ENCODE measurements around the gene PCDH15. TPM values are rescaled to one million over a fixed set of nuclear protein-coding genes. Genes with fewer than 3 reads are reported as not detected.

Gene PCDH15
- total RNA-seq, 2 experiments from 2014 or later: not detected

DNA sequence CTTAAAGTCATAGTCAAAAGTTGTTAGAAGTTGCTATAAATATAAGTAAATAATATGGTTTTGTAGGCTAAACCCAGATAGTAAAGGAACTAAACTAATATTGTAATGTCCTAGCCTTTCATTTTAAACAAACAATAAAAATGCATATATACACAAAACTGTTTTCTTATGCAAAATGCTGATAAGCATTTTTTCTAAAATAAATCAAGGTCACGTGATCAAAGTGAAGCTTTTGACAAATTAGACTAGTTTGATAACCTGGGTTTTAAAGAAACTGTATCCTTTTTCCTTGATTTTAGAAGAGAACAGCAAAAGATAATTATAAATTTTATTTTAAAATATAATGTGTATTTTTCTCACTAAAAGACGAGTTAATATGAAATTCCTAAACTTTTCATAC is 313.3 kb downstream of the PCDH15 start:
- no peak overlapping the region for H3K27ac ChIP-seq (ENCODE audit: low read depth, low read length, poor library complexity, severe bottlenecking)
- no peaks in the 10 kb centered on the region for H3K79me2 ChIP-seq (ENCODE audit: insufficient read depth, low read depth, low read length)
- ChIA-PET POLR2A (interaction anchor here (0.7 kb wide), 1 partner anchor 194 kb away, joined by 3 read pairs; no protein-coding TSS in a partner anchor), CTCF (ENCODE audit: unreplicated experiment) (no interaction called here)
- H3K36me3 ChIP-seq (ENCODE audit: insufficient read depth, low read length): no peaks in the 10 kb centered on the region
- intact Hi-C loops (cut with micrococcal nuclease; ENCODE audit: unreplicated experiment): no loop called here
- no peak for TF ChIP-seq EZH2phosphoT487 (IDR thresholded peaks at IDR 0.05; ENCODE audit: borderline replicate concordance, low read depth, low read length)
- TF ChIP-seq, protein P1, sequence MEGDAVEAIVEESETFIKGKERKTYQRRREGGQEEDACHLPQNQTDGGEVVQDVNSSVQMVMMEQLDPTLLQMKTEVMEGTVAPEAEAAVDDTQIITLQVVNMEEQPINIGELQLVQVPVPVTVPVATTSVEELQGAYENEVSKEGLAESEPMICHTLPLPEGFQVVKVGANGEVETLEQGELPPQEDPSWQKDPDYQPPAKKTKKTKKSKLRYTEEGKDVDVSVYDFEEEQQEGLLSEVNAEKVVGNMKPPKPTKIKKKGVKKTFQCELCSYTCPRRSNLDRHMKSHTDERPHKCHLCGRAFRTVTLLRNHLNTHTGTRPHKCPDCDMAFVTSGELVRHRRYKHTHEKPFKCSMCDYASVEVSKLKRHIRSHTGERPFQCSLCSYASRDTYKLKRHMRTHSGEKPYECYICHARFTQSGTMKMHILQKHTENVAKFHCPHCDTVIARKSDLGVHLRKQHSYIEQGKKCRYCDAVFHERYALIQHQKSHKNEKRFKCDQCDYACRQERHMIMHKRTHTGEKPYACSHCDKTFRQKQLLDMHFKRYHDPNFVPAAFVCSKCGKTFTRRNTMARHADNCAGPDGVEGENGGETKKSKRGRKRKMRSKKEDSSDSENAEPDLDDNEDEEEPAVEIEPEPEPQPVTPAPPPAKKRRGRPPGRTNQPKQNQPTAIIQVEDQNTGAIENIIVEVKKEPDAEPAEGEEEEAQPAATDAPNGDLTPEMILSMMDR (conservative IDR thresholded peaks at IDR 0.05; ENCODE audit: low read length): no peak
- H3K9me3 ChIP-seq (ENCODE audit: low read length): no peaks in the 10 kb centered on the region
- H3K4me2 ChIP-seq (ENCODE audit: low read length): no peak overlapping the region
- H3K4me1 ChIP-seq (ENCODE audit: insufficient read depth, low read length, poor library complexity, severe bottlenecking): no peaks in the 10 kb centered on the region
- no peaks in the 10 kb centered on the region for H3K9me2 ChIP-seq (ENCODE audit: insufficient read depth, low read length)
- no peak for DNase-seq (ENCODE audit: low spot score)
- H3K4me3 ChIP-seq (ENCODE audit: low read depth, low read length, poor library complexity, severe bottlenecking): no peak overlapping the region
- H4K20me1 ChIP-seq (ENCODE audit: insufficient read depth, low read length): no peaks in the 10 kb centered on the region
- BruUV-seq (replicated peaks): no TSS peak
- no peak overlapping the region for H2AFZ ChIP-seq (ENCODE audit: low read length)

DNA sequence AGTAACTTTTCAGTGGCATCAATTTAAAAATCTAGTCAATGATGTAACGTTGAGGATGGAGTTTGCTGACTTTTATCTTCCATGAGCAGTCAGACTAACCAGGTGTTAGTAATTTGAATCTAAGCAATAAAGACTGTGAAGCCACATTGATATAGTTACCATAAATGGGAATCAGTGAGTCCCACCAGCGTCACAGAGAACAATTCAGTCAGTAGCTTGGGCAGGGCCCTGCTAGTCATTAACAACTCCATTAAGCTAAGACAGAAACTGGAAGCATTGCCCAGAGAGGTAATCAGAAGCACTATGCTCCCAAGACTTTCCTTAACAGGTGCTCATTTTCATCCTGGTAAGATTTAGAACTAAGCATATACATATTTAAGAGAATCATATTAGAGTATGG is 315.1 kb downstream of the PCDH15 start:
- H3K4me2 ChIP-seq (ENCODE audit: low read length): no peak overlapping the region
- intact Hi-C loops (cut with micrococcal nuclease; ENCODE audit: unreplicated experiment): no loop called here
- H2AFZ ChIP-seq (ENCODE audit: low read length): no peak overlapping the region
- no peak for DNase-seq (ENCODE audit: low spot score)
- no peaks in the 10 kb centered on the region for H3K4me1 ChIP-seq (ENCODE audit: insufficient read depth, low read length, poor library complexity, severe bottlenecking)
- H3K79me2 ChIP-seq (ENCODE audit: insufficient read depth, low read depth, low read length): no peaks in the 10 kb centered on the region
- H3K9me3 ChIP-seq (ENCODE audit: low read length): no peaks in the 10 kb centered on the region
- no peaks in the 10 kb centered on the region for H3K36me3 ChIP-seq (ENCODE audit: insufficient read depth, low read length)
- H3K9me2 ChIP-seq (ENCODE audit: insufficient read depth, low read length): no peaks in the 10 kb centered on the region
- POLR2A ChIA-PET: interaction anchor here (0.6 kb wide), 1 partner anchor 330 kb away, joined by 4 read pairs; no protein-coding TSS in a partner anchor
- H4K20me1 ChIP-seq (ENCODE audit: insufficient read depth, low read length): no peaks in the 10 kb centered on the region
- CTCF ChIA-PET (ENCODE audit: unreplicated experiment): no interaction called here
- H3K27ac ChIP-seq (ENCODE audit: low read depth, low read length, poor library complexity, severe bottlenecking): no peak overlapping the region
- TF ChIP-seq EZH2phosphoT487 (IDR thresholded peaks at IDR 0.05; ENCODE audit: borderline replicate concordance, low read depth, low read length): no peak
- BruUV-seq (replicated peaks): no TSS peak
- H3K4me3 ChIP-seq (ENCODE audit: low read depth, low read length, poor library complexity, severe bottlenecking): no peak overlapping the region

DNA sequence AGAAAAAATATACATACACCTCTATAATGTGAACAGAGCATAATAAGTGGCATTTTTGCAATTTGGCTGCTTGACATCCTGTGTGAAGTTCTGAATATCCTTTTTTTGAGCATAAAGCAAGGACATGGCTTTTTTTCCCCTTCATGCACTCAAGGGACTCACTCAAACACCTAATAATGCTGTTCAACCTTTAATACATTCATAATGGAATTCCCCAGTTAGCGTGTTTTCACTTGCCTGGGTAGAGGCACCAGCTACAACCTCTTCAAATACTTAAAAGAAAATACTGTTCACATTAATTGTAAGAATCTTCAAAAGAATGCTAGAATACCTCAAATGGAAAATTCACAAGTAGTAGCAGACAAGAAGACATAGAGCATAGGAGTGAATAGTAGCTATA is 316.8 kb downstream of the PCDH15 start:
- POLR2A ChIA-PET: no interaction called here
- Histone ChIP-seq H3K9me3 (ENCODE audit: low read length) (no peaks in the 10 kb centered on the region), H3K27ac (ENCODE audit: low read depth, low read length, poor library complexity, severe bottlenecking) (no peak overlapping the region), H4K20me1 (ENCODE audit: insufficient read depth, low read length) (no peaks in the 10 kb centered on the region), H3K4me1 (ENCODE audit: insufficient read depth, low read length, poor library complexity, severe bottlenecking) (no peaks in the 10 kb centered on the region), H3K9me2 (ENCODE audit: insufficient read depth, low read length) (no peaks in the 10 kb centered on the region), H3K4me2 (ENCODE audit: low read length) (no peak overlapping the region), H3K36me3 (ENCODE audit: insufficient read depth, low read length) (no peaks in the 10 kb centered on the region), H2AFZ (ENCODE audit: low read length) (no peak overlapping the region), H3K79me2 (ENCODE audit: insufficient read depth, low read depth, low read length) (no peaks in the 10 kb centered on the region), H3K4me3 (ENCODE audit: low read depth, low read length, poor library complexity, severe bottlenecking) (no peak overlapping the region)
- no peak for DNase-seq (ENCODE audit: low spot score)
- no TSS peak for BruUV-seq (replicated peaks)
- CTCF ChIA-PET (ENCODE audit: unreplicated experiment): no interaction called here
- TF ChIP-seq, protein P1 (conservative IDR thresholded peaks at IDR 0.05; ENCODE audit: low read length): no peak
- intact Hi-C loops (cut with micrococcal nuclease; ENCODE audit: unreplicated experiment): no loop called here

Data from OCI-LY7 (cell line).